OCI-LY3 (cell line): ENCODE data around the gene AGAP1.

ENCODE experiments used
- H2AFZ ChIP-seq: fragments of 200-600, 300-600 bp; shearing (Covaris generic); 2 replicates; pipeline ENCODE4 v1.6.0; 2014; ENCODE audit warnings: antibody characterized with exemption, low read depth, low read length
- H3K27ac ChIP-seq: fragments of 200-600, 300-600 bp; sonication (generic); 2 replicates; pipeline ENCODE4 v1.5.1; 2014; ENCODE audit warnings: mild to moderate bottlenecking, low read length, moderate library complexity, mixed read lengths
- H3K27me3 ChIP-seq: fragments of 200-600, 300-600 bp; sonication (generic); 2 replicates; pipeline ENCODE4 v1.6.1; 2014; ENCODE audit warnings: low read depth, low read length, mixed read lengths
- H3K36me3 ChIP-seq: fragments of 200-600, 300-600 bp; sonication (generic); replicated peaks from 2 replicates; pipeline ENCODE3; 2014; ENCODE audit warnings: low read depth, low read length, mixed read lengths
- H3K4me1 ChIP-seq: fragments of 300-600, 200-600 bp; sonication (generic); 2 replicates; pipeline ENCODE4 v1.6.1; 2014; ENCODE audit warnings: low read length, mixed read lengths
- H3K4me2 ChIP-seq: fragments of 200-600, 300-600 bp; sonication (generic); 2 replicates; pipeline ENCODE4 v1.6.1; 2014; ENCODE audit warnings: low read length, mixed read lengths
- H3K4me3 ChIP-seq: fragments of 300-600, 200-600 bp; sonication (generic); 2 replicates; pipeline ENCODE4 v1.5.1; 2014; ENCODE audit warnings: antibody characterized with exemption, mild to moderate bottlenecking, low read length, moderate library complexity
- H3K79me2 ChIP-seq: fragments of 300-600, 200-600 bp; shearing (Covaris generic); 2 replicates; pipeline ENCODE4 v1.6.1; 2014; ENCODE audit warnings: mild to moderate bottlenecking, low read length, mixed read lengths
- H3K9ac ChIP-seq: fragments of 300-600, 200-600 bp; shearing (Covaris generic); 2 replicates; pipeline ENCODE4 v1.6.0; 2014; ENCODE audit warnings: mild to moderate bottlenecking, low read length, moderate library complexity
- H3K9me3 ChIP-seq: fragments of 200-600, 300-600 bp; shearing (Covaris generic); 2 replicates; pipeline ENCODE4 v1.6.1; 2014; ENCODE audit warnings: low read length, mixed read lengths; ENCODE audit not compliant: insufficient read depth
- H4K20me1 ChIP-seq: fragments of 200-600, 300-600 bp; sonication (generic); 2 replicates; pipeline ENCODE4 v1.6.1; 2016; ENCODE audit warnings: low read length, mixed read lengths; ENCODE audit not compliant: insufficient read depth
- EZH2phosphoT487 ChIP-seq: fragments of 200-600 bp; shearing (Covaris generic); IDR thresholded peaks from 2 replicates; pipeline ENCODE4 v1.6.1; 2018; ENCODE audit warnings: antibody characterized with exemption, mixed run types, low read depth
- TF ChIP-seq, protein P1 (sequence below): fragments of 200-600, 300-600 bp; sonication (generic); IDR thresholded peaks from 2 replicates; pipeline ENCODE4 v1.5.1; 2014; ENCODE audit warnings: antibody characterized with exemption, low read length, low read depth

AGAP1 gene

DNA sequence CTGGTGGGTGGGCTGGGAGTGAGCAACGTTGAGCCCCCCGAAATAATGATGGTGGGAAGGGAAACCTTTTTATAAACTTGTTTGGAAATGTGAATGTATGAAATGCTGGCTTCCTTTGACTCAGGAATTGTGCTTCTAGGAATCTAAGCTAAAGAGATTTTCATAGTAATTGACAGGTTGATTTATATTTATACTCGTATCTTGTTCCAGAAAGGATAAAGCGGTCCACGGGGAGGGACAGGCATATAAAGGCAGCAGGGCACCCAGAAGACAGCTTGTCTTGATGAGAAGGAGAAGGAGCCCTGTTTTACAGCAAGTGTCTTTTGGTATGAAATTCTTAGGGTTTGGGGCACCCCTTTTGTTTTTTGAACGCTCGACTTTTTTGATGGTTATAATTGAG is 157.8 kb downstream of the AGAP1 start:
- H3K4me2 ChIP-seq = no peak overlapping the region
- H2AFZ ChIP-seq = no peak overlapping the region
- no peaks in the 10 kb centered on the region for H4K20me1 ChIP-seq
- H3K9me3 ChIP-seq = no peaks in the 10 kb centered on the region
- no peaks in the 10 kb centered on the region for H3K79me2 ChIP-seq
- no peaks in the 10 kb centered on the region for H3K27me3 ChIP-seq
- TF ChIP-seq, protein P1, sequence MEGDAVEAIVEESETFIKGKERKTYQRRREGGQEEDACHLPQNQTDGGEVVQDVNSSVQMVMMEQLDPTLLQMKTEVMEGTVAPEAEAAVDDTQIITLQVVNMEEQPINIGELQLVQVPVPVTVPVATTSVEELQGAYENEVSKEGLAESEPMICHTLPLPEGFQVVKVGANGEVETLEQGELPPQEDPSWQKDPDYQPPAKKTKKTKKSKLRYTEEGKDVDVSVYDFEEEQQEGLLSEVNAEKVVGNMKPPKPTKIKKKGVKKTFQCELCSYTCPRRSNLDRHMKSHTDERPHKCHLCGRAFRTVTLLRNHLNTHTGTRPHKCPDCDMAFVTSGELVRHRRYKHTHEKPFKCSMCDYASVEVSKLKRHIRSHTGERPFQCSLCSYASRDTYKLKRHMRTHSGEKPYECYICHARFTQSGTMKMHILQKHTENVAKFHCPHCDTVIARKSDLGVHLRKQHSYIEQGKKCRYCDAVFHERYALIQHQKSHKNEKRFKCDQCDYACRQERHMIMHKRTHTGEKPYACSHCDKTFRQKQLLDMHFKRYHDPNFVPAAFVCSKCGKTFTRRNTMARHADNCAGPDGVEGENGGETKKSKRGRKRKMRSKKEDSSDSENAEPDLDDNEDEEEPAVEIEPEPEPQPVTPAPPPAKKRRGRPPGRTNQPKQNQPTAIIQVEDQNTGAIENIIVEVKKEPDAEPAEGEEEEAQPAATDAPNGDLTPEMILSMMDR = no peak
- no peak for TF ChIP-seq EZH2phosphoT487
- no peak overlapping the region for H3K27ac ChIP-seq
- H3K4me1 ChIP-seq = no peaks in the 10 kb centered on the region
- no peak overlapping the region for H3K9ac ChIP-seq
- no peak overlapping the region for H3K4me3 ChIP-seq
- no peaks in the 10 kb centered on the region for H3K36me3 ChIP-seq

DNA sequence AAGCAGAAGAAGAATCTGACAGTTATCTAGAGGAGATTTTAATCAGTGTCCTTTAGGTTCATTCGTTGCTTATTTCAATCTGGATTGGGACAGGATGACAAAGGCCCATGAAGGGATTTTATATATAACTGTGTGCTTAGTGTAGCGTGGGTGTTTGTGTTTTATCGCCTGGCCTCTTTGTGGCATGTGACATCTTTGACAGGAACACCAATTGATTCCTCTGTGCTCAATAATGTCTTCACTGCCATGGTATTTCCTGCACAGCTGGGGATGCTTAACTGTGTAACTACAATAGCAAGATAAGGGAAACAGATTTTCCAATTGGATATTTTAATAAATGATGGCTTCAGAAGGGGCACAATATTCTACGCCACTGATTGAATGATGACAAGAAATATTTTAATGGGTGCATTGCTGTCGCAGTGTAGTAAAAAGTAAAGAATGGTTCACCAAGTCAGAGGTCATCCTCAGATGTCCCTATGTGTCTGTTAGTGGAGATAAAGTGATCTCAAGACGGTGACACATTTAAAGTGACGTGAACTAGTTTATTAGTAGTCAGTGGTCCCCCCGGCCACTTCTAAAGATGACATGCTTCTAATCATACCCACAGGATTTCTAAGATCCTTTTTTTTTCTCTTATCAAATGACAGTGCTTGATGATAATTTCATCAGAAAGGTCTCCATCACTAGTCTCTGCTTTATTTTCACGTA is 160.4 kb downstream of the AGAP1 start:
- H3K36me3 ChIP-seq = no peaks in the 10 kb centered on the region
- no peak overlapping the region for H3K4me2 ChIP-seq
- no peak overlapping the region for H3K9ac ChIP-seq
- no peak overlapping the region for H2AFZ ChIP-seq
- H3K27ac ChIP-seq = no peak overlapping the region
- H3K4me1 ChIP-seq = no peaks in the 10 kb centered on the region
- no peaks in the 10 kb centered on the region for H4K20me1 ChIP-seq
- H3K79me2 ChIP-seq = no peaks in the 10 kb centered on the region
- no peak overlapping the region for H3K4me3 ChIP-seq
- no peak for TF ChIP-seq EZH2phosphoT487
- TF ChIP-seq, protein P1 = no peak
- no peaks in the 10 kb centered on the region for H3K9me3 ChIP-seq
- H3K27me3 ChIP-seq = no peaks in the 10 kb centered on the region

DNA sequence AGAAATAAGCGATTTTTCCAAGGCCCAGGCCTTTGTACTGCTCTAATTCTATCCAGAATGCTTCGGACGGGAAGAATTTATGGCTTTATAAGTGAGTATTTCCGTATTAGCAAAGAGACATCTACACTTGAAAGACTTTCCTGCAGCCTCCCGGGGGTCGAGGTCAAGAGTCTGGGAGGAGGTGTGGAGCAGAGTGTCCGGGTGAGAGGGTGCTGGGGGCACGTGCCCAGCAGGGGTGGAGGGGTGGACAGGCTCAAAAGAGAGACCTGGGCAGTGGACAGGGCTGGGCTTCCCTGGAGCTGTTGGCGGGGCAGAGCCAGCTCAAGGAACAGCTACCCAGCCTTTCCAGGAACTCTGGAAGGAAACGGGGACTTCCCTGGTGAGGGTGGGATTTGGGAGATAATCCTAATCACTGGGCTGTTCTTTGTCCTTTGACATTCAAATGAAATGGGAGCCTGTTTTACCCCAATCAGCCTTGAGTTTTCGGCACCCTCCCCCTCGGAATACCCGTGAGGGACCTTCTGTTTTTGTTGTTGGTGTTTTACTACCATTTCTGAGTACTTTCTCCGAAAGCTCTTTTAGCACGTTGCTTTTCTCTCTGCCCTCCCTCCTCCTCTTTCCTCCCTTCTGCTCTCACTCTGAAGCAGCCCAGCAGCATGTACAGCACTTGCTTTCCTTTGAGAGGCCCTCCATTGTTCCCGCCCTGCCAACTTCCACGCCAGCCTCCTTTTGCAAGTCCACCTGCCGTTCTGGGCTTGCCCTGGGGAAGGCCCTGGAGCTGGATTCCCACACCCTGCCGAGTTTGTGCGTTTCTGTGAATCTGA is 164.7 kb downstream of the AGAP1 start:
- Histone ChIP-seq H2AFZ (no peak overlapping the region), H3K4me1 (no peaks in the 10 kb centered on the region), H3K9me3 (no peaks in the 10 kb centered on the region), H4K20me1 (no peaks in the 10 kb centered on the region), H3K79me2 (no peaks in the 10 kb centered on the region), H3K27ac (no peak overlapping the region), H3K4me2 (no peak overlapping the region), H3K9ac (no peak overlapping the region), H3K36me3 (no peaks in the 10 kb centered on the region), H3K4me3 (no peak overlapping the region), H3K27me3 (no peaks in the 10 kb centered on the region)
- no peak for TF ChIP-seq EZH2phosphoT487
- TF ChIP-seq, protein P1 = no peak

DNA sequence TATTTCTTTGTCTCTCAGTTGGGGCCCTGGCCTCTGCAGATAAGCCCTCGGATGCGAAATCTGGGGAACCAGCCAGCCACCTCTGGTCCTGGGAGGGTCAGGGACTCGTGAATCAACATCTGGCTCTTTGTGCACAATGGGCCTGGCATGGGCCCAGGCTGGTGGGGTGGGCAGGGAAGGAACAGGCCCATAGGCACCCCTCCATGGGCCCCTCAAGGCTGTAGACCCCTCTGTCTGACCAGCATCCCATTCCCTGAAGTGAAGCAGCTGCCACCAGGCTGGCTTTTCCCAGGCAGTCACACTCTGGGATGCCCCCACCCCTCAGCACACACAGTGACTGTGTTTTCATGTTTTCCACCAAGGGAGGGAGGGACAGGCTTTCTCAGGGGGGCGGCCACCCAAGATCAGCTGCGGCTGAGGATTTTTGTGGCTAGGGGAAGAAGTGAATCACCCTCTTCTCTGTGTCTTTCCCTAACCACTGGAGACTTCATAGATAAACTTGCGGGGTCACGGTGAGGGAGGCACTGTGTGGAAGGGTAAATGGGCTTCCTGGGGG is 166.0 kb downstream of the AGAP1 start:
- no peaks in the 10 kb centered on the region for H3K36me3 ChIP-seq
- no peak overlapping the region for H2AFZ ChIP-seq
- H3K79me2 ChIP-seq = no peaks in the 10 kb centered on the region
- TF ChIP-seq, protein P1 = no peak
- no peak for TF ChIP-seq EZH2phosphoT487
- H3K4me2 ChIP-seq = no peak overlapping the region
- no peaks in the 10 kb centered on the region for H4K20me1 ChIP-seq
- no peaks in the 10 kb centered on the region for H3K4me1 ChIP-seq
- H3K9ac ChIP-seq = no peak overlapping the region
- H3K9me3 ChIP-seq = no peaks in the 10 kb centered on the region
- no peaks in the 10 kb centered on the region for H3K27me3 ChIP-seq
- H3K4me3 ChIP-seq = no peak overlapping the region
- no peak overlapping the region for H3K27ac ChIP-seq
